Caco-2 (cell line): ENCODE results near the gene CCDC185. TPM values are rescaled to one million over a fixed set of nuclear protein-coding genes. Genes with fewer than 3 reads are reported as not detected.
A peak's percentile ranks its signal among the peaks of the same experiment; 100 is the strongest.

ENCODE experiments used
- BruUV-seq: library from RNA; stranded (reverse); fragments of 400-500 nt; replicated peaks from 2 replicates; lab custom pipeline; 2021; lab: Mats Ljungman, UMichigan
- CTCF ChIA-PET: fragments of 300-600 bp; sonication (Branson Sonifier 250); formaldehyde crosslinking; loops from one replicate; lab custom pipeline; 2022; ENCODE audit warnings: antibody characterized with exemption; lab: Charles Lee
- POLR2A ChIA-PET: fragments of 300-600 bp; sonication (Branson Sonifier 250); formaldehyde crosslinking; loops from one replicate; lab custom pipeline; 2022; ENCODE audit warnings: antibody characterized with exemption; lab: Charles Lee
- DNase-seq, 2 experiments: peaks; one replicate each; pipeline versions ENCODE4 v3.0.0 to v3.0.0-alpha.2; 2020 to 2022
- H3K27me3 ChIP-seq: replicated peaks from 2 replicates; pipeline ENCODE4 v1.6.0; 2011; ENCODE audit warnings: low read length; ENCODE audit not compliant: control insufficient read depth, insufficient read depth
- H3K36me3 ChIP-seq: 2 replicates; pipeline ENCODE4 v1.5.1; 2011; ENCODE audit warnings: low read length; ENCODE audit not compliant: control insufficient read depth, insufficient read depth
- H3K4me1 ChIP-seq: fragments of 250-450 bp; sonication (Bioruptor Pico); 2 replicates; pipeline ENCODE4 v1.5.1; 2020; ENCODE audit warnings: mild to moderate bottlenecking
- H3K4me3 ChIP-seq: 2 replicates; pipeline ENCODE4 v1.5.1; 2011; ENCODE audit warnings: low read depth, mild to moderate bottlenecking, control low read depth, low read length
- H3K9me3 ChIP-seq: fragments of 250-450 bp; sonication (Bioruptor Pico); 2 replicates; pipeline ENCODE4 v1.5.1; 2020; ENCODE audit warnings: mild to moderate bottlenecking, moderate library complexity
- H3K27ac Mint-ChIP-seq: one replicate; pipeline ENCODE4 v1.8.0; 2022; ENCODE audit warnings: mixed read lengths; ENCODE audit not compliant: unreplicated experiment
- H3K27me3 Mint-ChIP-seq: one replicate; pipeline ENCODE4 v1.8.0; 2022; ENCODE audit warnings: mixed read lengths; ENCODE audit not compliant: insufficient read depth, unreplicated experiment
- H3K36me3 Mint-ChIP-seq: one replicate; pipeline ENCODE4 v1.8.0; 2022; ENCODE audit warnings: mild to moderate bottlenecking, mixed read lengths; ENCODE audit not compliant: insufficient read depth, unreplicated experiment
- H3K4me1 Mint-ChIP-seq: one replicate; pipeline ENCODE4 v1.8.0; 2022; ENCODE audit warnings: low read depth, mixed read lengths; ENCODE audit not compliant: unreplicated experiment
- H3K4me3 Mint-ChIP-seq: one replicate; pipeline ENCODE4 v1.8.0; 2022; ENCODE audit warnings: mild to moderate bottlenecking, moderate library complexity, mixed read lengths; ENCODE audit not compliant: unreplicated experiment
- H3K9me3 Mint-ChIP-seq: one replicate; pipeline ENCODE4 v1.8.0; 2022; ENCODE audit warnings: mixed read lengths; ENCODE audit not compliant: unreplicated experiment
- CTCF ChIP-seq, 2 experiments: fragments of 200-600 bp in 1 of 2; IDR thresholded peaks; 1 replicate in 1 of 2; 2 replicates in 1 of 2; pipeline versions ENCODE4 v1.5.1 to v1.8.0; 2011 to 2022; ENCODE audit warnings: antibody characterized with exemption in 1 of 2, control low read depth in 1 of 2, inconsistent platforms in 1 of 2, low read depth in 1 of 2, low read length in 1 of 2, mild to moderate bottlenecking in 1 of 2, moderate library complexity in 1 of 2; ENCODE audit not compliant: insufficient read depth in 1 of 2, severe bottlenecking in 1 of 2, unreplicated experiment in 1 of 2
- intact Hi-C: fragments of 100-400 bp; cut with micrococcal nuclease; formaldehyde crosslinking; loops from one replicate; pipeline ENCODE4 v1.10.0; 2022; ENCODE audit not compliant: unreplicated experiment
- total RNA-seq: library from RNA; stranded (reverse); gene quantifications from 2 replicates; pipeline ENCODE4 v1.2.3, GENCODE V29; 2022

CCDC185 gene
- total RNA-seq, 1 experiment from 2014 or later = not detected

DNA sequence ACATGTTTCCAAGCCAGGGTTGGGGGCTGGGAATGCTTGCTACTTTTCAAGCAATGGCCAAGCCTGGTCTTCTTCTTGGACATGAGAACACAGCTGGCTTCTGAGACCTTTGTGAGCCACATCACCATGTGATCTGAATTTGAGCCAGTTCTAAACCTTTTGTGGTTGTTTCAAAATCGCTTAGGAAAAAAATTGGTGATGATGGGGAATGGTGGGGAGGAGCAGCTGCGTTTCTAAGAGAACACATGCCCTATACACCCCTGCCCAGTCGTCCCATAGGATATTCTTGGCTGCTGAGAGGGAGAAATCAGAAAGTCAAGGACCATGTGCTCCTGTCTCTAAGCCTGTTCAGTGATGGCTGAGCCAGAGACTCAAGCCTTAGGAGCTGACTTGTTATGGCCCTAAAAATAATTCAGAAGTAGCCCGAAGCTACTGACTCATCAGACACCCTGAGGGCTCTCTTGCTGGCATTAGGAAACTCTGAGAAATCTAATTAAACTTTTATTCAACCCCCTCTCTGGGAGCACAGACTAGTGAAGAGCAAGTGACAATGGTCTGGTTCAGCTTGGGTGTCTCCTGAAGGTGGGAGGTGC, 30.5 kb downstream of the CCDC185 start:
- BruUV-seq = no TSS peak
- H3K27me3 Mint-ChIP-seq = no peaks in the 10 kb centered on the region
- ChIA-PET POLR2A (no interaction called here), CTCF (interaction anchor here (0.7 kb wide), 1 partner anchor 154 kb away, joined by 3 read pairs; no protein-coding TSS in a partner anchor)
- peaks cover 34% of the 10 kb centered on the region for H3K9me3 Mint-ChIP-seq
- Histone ChIP-seq H3K27me3 (no peaks in the 10 kb centered on the region), H3K36me3 (no peaks in the 10 kb centered on the region), H3K9me3 (peaks cover 10% of the 10 kb centered on the region), H3K4me3 (no peak overlapping the region), H3K4me1 (peaks cover 44% of the 10 kb centered on the region)
- intact Hi-C loops = loop anchor here (2.0 to 5.0 kb wide), 4 partner anchors 41 to 227 kb away; partner anchors contain the start of gene SUSD4
- peaks cover 23% of the 10 kb centered on the region for H3K36me3 Mint-ChIP-seq
- TF ChIP-seq CTCF (IDR thresholded peaks at IDR 0.05; ENCODE audit: insufficient read depth in 1 of 2, low read depth in 1 of 2, low read length in 1 of 2, severe bottlenecking in 1 of 2, unreplicated experiment in 1 of 2) = no peak
- peak overlapping the region; percentile 77 for H3K27ac Mint-ChIP-seq
- DNase-seq = no peak
- H3K4me3 Mint-ChIP-seq = no peak overlapping the region
- H3K4me1 Mint-ChIP-seq = peaks cover 41% of the 10 kb centered on the region

DNA sequence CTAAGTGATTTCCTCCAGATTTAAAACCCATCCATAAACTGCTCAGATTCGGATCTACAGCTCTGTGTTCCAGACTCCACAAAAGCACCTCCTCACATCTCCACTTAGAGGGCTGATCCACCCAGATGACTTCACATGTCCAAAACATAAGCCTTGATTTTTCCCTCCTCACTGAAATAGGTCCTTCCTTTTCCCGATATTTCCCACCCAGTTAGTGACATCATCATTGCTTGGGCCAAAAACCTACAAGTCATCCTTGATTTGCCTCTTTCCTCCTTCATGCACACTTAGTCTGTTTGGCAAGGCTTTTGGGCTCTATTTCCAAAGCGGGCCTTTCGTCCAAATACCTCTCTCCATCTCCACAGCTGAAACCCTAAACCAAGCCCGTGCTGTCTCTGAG, 32.3 kb downstream of the CCDC185 start:
- intact Hi-C loops = no loop called here
- peaks cover 33% of the 10 kb centered on the region for H3K4me1 Mint-ChIP-seq
- H3K9me3 ChIP-seq = peaks cover 10% of the 10 kb centered on the region
- no peaks in the 10 kb centered on the region for H3K27me3 Mint-ChIP-seq
- DNase-seq = no peak
- peak overlapping the region; percentile 77 for H3K27ac Mint-ChIP-seq
- H3K27me3 ChIP-seq = no peaks in the 10 kb centered on the region
- H3K36me3 ChIP-seq = no peaks in the 10 kb centered on the region
- ChIA-PET CTCF (no interaction called here), POLR2A (no interaction called here)
- no TSS peak for BruUV-seq
- H3K4me1 ChIP-seq = peaks cover 31% of the 10 kb centered on the region
- H3K36me3 Mint-ChIP-seq = peaks cover 17% of the 10 kb centered on the region
- H3K9me3 Mint-ChIP-seq = peaks cover 28% of the 10 kb centered on the region
- no peak for TF ChIP-seq CTCF (IDR thresholded peaks at IDR 0.05; ENCODE audit: insufficient read depth in 1 of 2, low read depth in 1 of 2, low read length in 1 of 2, severe bottlenecking in 1 of 2, unreplicated experiment in 1 of 2)
- no peak overlapping the region for H3K4me3 ChIP-seq
- H3K4me3 Mint-ChIP-seq = no peak overlapping the region

GRCh38 chr1:223426936-223427335, 33.7 kb downstream of the CCDC185 start:
- H3K4me1 ChIP-seq = peaks cover 23% of the 10 kb centered on the region
- no peaks in the 10 kb centered on the region for H3K27me3 Mint-ChIP-seq
- H3K27ac Mint-ChIP-seq = no peak overlapping the region
- peaks cover 26% of the 10 kb centered on the region for H3K4me1 Mint-ChIP-seq
- H3K4me3 Mint-ChIP-seq = no peak overlapping the region
- H3K9me3 Mint-ChIP-seq = peaks cover 28% of the 10 kb centered on the region
- peaks cover 12% of the 10 kb centered on the region for H3K36me3 Mint-ChIP-seq
- ChIA-PET POLR2A (no interaction called here), CTCF (no interaction called here)
- peaks cover 6% of the 10 kb centered on the region; the same call in 1 of the 2 replicates for H3K9me3 ChIP-seq
- BruUV-seq = no TSS peak
- H3K36me3 ChIP-seq = no peaks in the 10 kb centered on the region
- no peaks in the 10 kb centered on the region for H3K27me3 ChIP-seq
- intact Hi-C loops = no loop called here
- no peak for TF ChIP-seq CTCF (IDR thresholded peaks at IDR 0.05; ENCODE audit: insufficient read depth in 1 of 2, low read depth in 1 of 2, low read length in 1 of 2, severe bottlenecking in 1 of 2, unreplicated experiment in 1 of 2)
- no peak overlapping the region for H3K4me3 ChIP-seq
- DNase-seq = no peak
